Subcutaneous abdominal adipose tissue (tissue), 5 donors: ENCODE data around the gene CPSF4L.
A peak's percentile ranks its signal among the peaks of the same experiment; 100 is the strongest.

ENCODE experiments used
- H3K27ac ChIP-seq: one replicate; pipeline ENCODE4 v1.7.0; 2013; ENCODE audit warnings: low read depth, mild to moderate bottlenecking, inconsistent platforms, low read length, moderate library complexity
- H3K27me3 ChIP-seq, 5 donors: one replicate each; pipeline ENCODE4 v1.7.0; 2013; ENCODE audit warnings: low read length in 5 of 5, inconsistent platforms in 1 of 5; ENCODE audit not compliant: control insufficient read depth in 5 of 5, insufficient read depth in 4 of 5
- H3K36me3 ChIP-seq, 5 donors: one replicate each; pipeline ENCODE4 v1.7.0; 2013; ENCODE audit warnings: low read length in 5 of 5; ENCODE audit not compliant: control insufficient read depth in 5 of 5, insufficient read depth in 5 of 5
- H3K4me1 ChIP-seq, 5 donors: one replicate each; pipeline ENCODE4 v1.7.0; 2013; ENCODE audit warnings: low read length in 5 of 5, mild to moderate bottlenecking in 3 of 5, moderate library complexity in 1 of 5; ENCODE audit not compliant: control insufficient read depth in 5 of 5, insufficient read depth in 5 of 5
- H3K4me3 ChIP-seq, 5 donors: one replicate each; pipeline ENCODE4 v1.7.0; 2013; ENCODE audit warnings: low read length in 5 of 5, low read depth in 1 of 5
- H3K9ac ChIP-seq, 5 donors: one replicate each; pipeline ENCODE4 v1.7.0; 2013; ENCODE audit warnings: low read length in 5 of 5, mild to moderate bottlenecking in 4 of 5, moderate library complexity in 3 of 5
- H3K9me3 ChIP-seq, 5 donors: one replicate each; pipeline ENCODE4 v1.7.0; 2013; ENCODE audit warnings: low read length in 5 of 5; ENCODE audit not compliant: control insufficient read depth in 5 of 5
- donor health status: healthy.
- donor health status: healthy.
- donor health status: healthy.
- donor health status: healthy.
- donor health status: healthy.

CPSF4L gene

GRCh38 chr17:73304438-73304837 lies 42.8 kb upstream of the CPSF4L start:
- Histone ChIP-seq H3K9me3 (no peaks in the 10 kb centered on the region), H3K9ac (peak overlapping the region in 4 of 5 donors; percentile 41 to 94 (median 72)), H3K36me3 (peaks cover 0 to 14% (median 6%) of the 10 kb centered on the region in 5 donors), H3K27me3 (no peaks in the 10 kb centered on the region), H3K4me3 (peak overlapping the region; percentile 46 to 72 (median 60)), H3K27ac (peak overlapping the region; percentile 99), H3K4me1 (peaks cover 23 to 85% (median 79%) of the 10 kb centered on the region in 5 donors)

DNA sequence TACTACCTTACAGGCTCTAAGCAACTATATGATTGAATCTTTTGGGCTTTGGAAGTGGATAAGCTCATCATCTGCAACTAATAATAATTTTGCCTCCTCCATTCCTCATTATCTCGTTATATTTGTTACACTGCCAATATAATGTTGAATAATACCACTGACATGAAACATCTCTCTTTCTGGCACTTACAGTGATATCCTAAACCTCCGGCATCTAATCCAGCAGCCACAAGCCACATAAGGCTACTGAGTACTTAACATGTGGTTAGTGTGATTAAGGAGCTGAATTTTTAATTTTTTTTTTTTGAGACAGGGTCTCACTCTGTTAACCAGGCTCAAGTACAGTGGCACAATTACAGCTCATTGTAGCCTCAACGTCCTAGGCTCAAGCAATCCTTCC lies 40.5 kb upstream of the CPSF4L start:
- Histone ChIP-seq H3K27ac (no peak overlapping the region), H3K36me3 (peaks cover 0 to 14% (median 7%) of the 10 kb centered on the region in 5 donors), H3K4me1 (peaks cover 26 to 76% (median 72%) of the 10 kb centered on the region in 5 donors)

GRCh38 chr17:73301369-73301768 lies 39.7 kb upstream of the CPSF4L start:
- Histone ChIP-seq H3K9me3 (no peaks in the 10 kb centered on the region), H3K27me3 (no peaks in the 10 kb centered on the region), H3K4me1 (peaks cover 20 to 68% (median 66%) of the 10 kb centered on the region in 5 donors), H3K9ac (no peak overlapping the region), H3K27ac (no peak overlapping the region), H3K36me3 (peaks cover 0 to 9% (median 3%) of the 10 kb centered on the region in 5 donors), H3K4me3 (no peak overlapping the region)

More for the DNA sequence above, 40.5 kb upstream of the CPSF4L start:
- Histone ChIP-seq H3K27me3 (no peaks in the 10 kb centered on the region), H3K9me3 (no peaks in the 10 kb centered on the region), H3K4me3 (no peak overlapping the region), H3K9ac (peak overlapping the region in 1 of 5 donors; percentile 17)

DNA sequence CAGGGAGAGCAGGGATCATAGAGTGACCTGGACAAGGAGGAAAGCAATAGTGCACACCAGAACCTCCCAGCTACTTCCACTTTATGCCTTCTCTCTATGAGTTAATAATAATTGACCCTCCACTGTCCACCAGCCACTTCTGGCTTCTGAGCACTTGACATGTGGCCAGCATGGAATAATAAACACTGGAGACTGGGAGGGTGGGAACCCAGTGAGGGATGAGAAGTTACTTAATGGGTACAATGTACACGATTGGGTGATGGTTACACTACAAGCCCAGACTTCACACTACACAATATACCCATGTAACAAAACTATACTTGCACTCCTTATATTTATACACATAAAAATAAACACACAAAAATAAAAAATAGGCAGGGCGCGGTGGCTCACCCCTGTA lies 38.7 kb upstream of the CPSF4L start:
- Histone ChIP-seq H3K27me3 (no peaks in the 10 kb centered on the region), H3K27ac (peak overlapping the region; percentile 54), H3K4me1 (peaks cover 20 to 58% (median 58%) of the 10 kb centered on the region in 5 donors), H3K9ac (no peak overlapping the region), H3K36me3 (peaks cover 0 to 7% (median 3%) of the 10 kb centered on the region in 5 donors), H3K9me3 (no peaks in the 10 kb centered on the region), H3K4me3 (no peak overlapping the region)

DNA sequence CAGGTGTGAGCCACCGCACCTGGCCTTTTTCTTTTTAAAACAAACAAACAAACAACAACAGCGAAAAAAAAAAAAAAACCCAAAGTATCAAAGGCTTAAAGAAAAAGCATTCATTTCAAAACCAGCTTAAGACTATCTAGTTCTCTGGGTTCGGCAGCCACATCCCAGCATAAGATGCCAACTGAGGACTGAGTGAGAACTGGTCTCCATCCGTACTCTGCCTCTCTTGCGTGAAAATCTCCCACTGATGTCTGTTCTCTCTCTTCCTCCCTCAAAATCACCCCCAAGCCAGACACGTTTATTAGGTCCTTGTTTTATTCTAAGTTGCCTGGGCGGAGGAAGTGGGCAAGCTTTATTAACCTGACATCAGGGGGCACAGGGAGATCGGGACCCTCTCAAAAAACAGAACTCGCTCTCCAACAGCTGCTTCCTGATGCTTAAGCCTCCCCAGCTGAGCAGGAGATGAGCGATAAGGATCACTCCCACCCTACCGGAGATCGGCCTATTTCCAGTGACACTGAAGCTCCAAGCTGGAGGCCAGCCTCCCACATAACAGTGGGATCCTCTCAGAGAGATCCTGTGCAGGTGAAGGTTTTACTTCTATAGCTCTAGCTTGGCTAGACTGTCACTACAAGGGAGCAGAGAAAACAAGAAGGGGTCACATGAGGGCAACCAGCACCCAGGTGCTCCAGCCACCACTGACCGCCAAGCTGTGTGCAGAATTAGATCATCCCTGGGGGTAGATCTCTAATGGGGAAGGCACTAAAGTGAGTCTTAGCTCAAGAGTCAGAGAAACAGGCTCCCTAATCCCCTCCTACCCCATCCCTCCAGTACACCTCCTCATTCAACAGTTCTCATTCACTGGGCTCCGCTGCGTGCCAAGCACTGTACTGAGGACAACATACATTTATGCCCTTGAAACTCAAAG lies 36.5 kb upstream of the CPSF4L start:
- H3K4me1 ChIP-seq, result peaks cover 14 to 62% (median 56%) of the 10 kb centered on the region in 5 donors
- H3K27me3 ChIP-seq, result no peaks in the 10 kb centered on the region
- peaks cover 0 to 9% (median 6%) of the 10 kb centered on the region in 5 donors for H3K36me3 ChIP-seq
- H3K9ac ChIP-seq, result peak overlapping the region in 3 of 5 donors; percentile 29 to 51 (median 35)
- H3K4me3 ChIP-seq, result peak overlapping the region in 2 of 5 donors; percentile 1 to 35
- peak overlapping the region; percentile 73 for H3K27ac ChIP-seq
- no peaks in the 10 kb centered on the region for H3K9me3 ChIP-seq

DNA sequence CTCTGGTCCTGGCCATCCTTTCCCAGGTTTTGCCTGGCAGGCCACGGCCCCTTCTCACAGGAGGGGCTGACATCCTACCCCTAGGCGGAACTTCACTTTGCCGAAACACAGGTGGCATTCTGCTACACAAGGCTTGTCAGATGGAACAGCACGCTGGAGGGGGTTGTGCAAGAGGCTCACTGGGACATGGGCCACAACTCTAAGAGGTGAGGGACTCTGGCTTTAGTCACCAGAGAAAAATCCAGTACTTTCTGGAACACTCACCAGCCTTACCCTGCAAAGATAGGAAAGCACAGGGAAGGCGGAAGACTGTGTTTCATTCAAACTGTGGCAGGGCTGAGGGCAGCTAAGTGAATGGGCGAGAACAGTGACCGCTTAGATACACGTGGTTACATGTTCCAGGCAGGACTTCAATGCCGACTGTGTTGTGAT lies 31.8 kb upstream of the CPSF4L start:
- no peaks in the 10 kb centered on the region for H3K9me3 ChIP-seq
- H3K4me3 ChIP-seq, result peak overlapping the region in 1 of 5 donors; percentile 8
- peaks cover 20 to 78% (median 75%) of the 10 kb centered on the region in 5 donors for H3K4me1 ChIP-seq
- H3K27me3 ChIP-seq, result no peaks in the 10 kb centered on the region
- peak overlapping the region; percentile 11 to 82 (median 42) for H3K9ac ChIP-seq
- peak overlapping the region; percentile 99 for H3K27ac ChIP-seq
- peaks cover 0 to 8% (median 0%) of the 10 kb centered on the region in 5 donors for H3K36me3 ChIP-seq

- peaks cover 0 to 8% (median 0%) of the 10 kb centered on the region in 5 donors for H3K36me3 ChIP-seq
- H3K4me1 ChIP-seq, result peaks cover 19 to 76% (median 72%) of the 10 kb centered on the region in 5 donors
- no peaks in the 10 kb centered on the region for H3K27me3 ChIP-seq
- H3K27ac ChIP-seq, result peak overlapping the region; percentile 99
- H3K9me3 ChIP-seq, result no peaks in the 10 kb centered on the region
- H3K4me3 ChIP-seq, result peak overlapping the region in 1 of 5 donors; percentile 8
- H3K9ac ChIP-seq, result peak overlapping the region in 4 of 5 donors; percentile 11 to 68 (median 48)
Measured at GRCh38 chr17:73293031-73293430, 31.4 kb upstream of the CPSF4L start.

GRCh38 chr17:73292031-73292531 lies 30.4 kb upstream of the CPSF4L start:
- Histone ChIP-seq H3K9ac (peak overlapping the region; percentile 21 to 71 (median 58)), H3K27ac (peak overlapping the region; percentile 99), H3K4me3 (peak overlapping the region in 4 of 5 donors; percentile 19 to 46 (median 36)), H3K36me3 (peaks cover 0 to 8% (median 0%) of the 10 kb centered on the region in 5 donors), H3K9me3 (no peaks in the 10 kb centered on the region), H3K4me1 (peaks cover 17 to 83% (median 80%) of the 10 kb centered on the region in 5 donors), H3K27me3 (no peaks in the 10 kb centered on the region)

- Histone ChIP-seq H3K27me3 (no peaks in the 10 kb centered on the region), H3K9ac (peak overlapping the region in 4 of 5 donors; percentile 31 to 71 (median 61)), H3K9me3 (no peaks in the 10 kb centered on the region), H3K36me3 (peaks cover 0 to 13% (median 2%) of the 10 kb centered on the region in 5 donors), H3K4me3 (peak overlapping the region in 4 of 5 donors; percentile 35 to 54 (median 41)), H3K27ac (peak overlapping the region; percentile 99), H3K4me1 (peaks cover 19 to 90% (median 88%) of the 10 kb centered on the region in 5 donors)
Measured at GRCh38 chr17:73291260-73291801, 29.7 kb upstream of the CPSF4L start.
